Islet precursor cell (in vitro differentiated cells): ENCODE measurements around the gene IFT122.
"Not testable (repeated sequence)": the region's sequence is repeated elsewhere in the genome, so short reads cannot be mapped to it uniquely, and the experiment has no call there.

Experiments
- DNase-seq: peaks from one replicate; pipeline ENCODE4 v3.0.0-alpha.2; 2018

IFT122 gene

GRCh38 chr3:129498603-129499488 is 58.8 kb downstream of the IFT122 start:
- not testable (repeated sequence) for DNase-seq

GRCh38 chr3:129499604-129500333 is 59.7 kb downstream of the IFT122 start:
- DNase-seq, result not testable (repeated sequence)

- no peak for DNase-seq
These were observed 60.3 kb downstream of the IFT122 start for GRCh38 chr3:129500334-129500658.

GRCh38 chr3:129501630-129502029 is 61.6 kb downstream of the IFT122 start:
- no peak for DNase-seq

- DNase-seq, result no peak
These were observed 62.8 kb downstream of the IFT122 start for GRCh38 chr3:129502641-129503408.

GRCh38 chr3:129503471-129504291 is 63.7 kb downstream of the IFT122 start:
- DNase-seq, result no peak

- no peak for DNase-seq
These were observed 64.6 kb downstream of the IFT122 start for GRCh38 chr3:129504471-129505100.

GRCh38 chr3:129505341-129505740 is 65.3 kb downstream of the IFT122 start:
- DNase-seq, result no peak

GRCh38 chr3:129506231-129506742 is 66.3 kb downstream of the IFT122 start:
- no peak for DNase-seq

- DNase-seq, result no peak
These were observed 67.3 kb downstream of the IFT122 start for GRCh38 chr3:129507181-129507831.

- no peak for DNase-seq
These were observed 72.6 kb downstream of the IFT122 start for GRCh38 chr3:129512595-129512994.

GRCh38 chr3:129513705-129514104 is 73.7 kb downstream of the IFT122 start:
- DNase-seq, result no peak

- DNase-seq, result no peak
These were observed 74.1 kb downstream of the IFT122 start for GRCh38 chr3:129514110-129514509.

GRCh38 chr3:129514563-129514962 is 74.5 kb downstream of the IFT122 start:
- no peak for DNase-seq

- not testable (repeated sequence) for DNase-seq
These were observed 75.2 kb downstream of the IFT122 start for GRCh38 chr3:129515108-129515820.

- not testable (repeated sequence) for DNase-seq
These were observed 75.9 kb downstream of the IFT122 start for GRCh38 chr3:129515821-129516432.

- no peak for DNase-seq
These were observed 77.5 kb downstream of the IFT122 start for GRCh38 chr3:129517516-129517915.

- DNase-seq, result no peak
These were observed 78.1 kb downstream of the IFT122 start for GRCh38 chr3:129518038-129518561.

GRCh38 chr3:129518581-129518980 is 78.6 kb downstream of the IFT122 start:
- DNase-seq, result no peak

GRCh38 chr3:129519449-129519848 is 79.4 kb downstream of the IFT122 start:
- DNase-seq, result no peak
